H54 (cell line): ENCODE data around the gene FANCC.
A peak's percentile ranks its signal among the peaks of the same experiment; 100 is the strongest.

Source experiments
- DNase-seq: peaks from one replicate; pipeline ENCODE4 v3.0.0; 2011; ENCODE audit warnings: low spot score, mixed read lengths; ENCODE audit not compliant: insufficient read length
- FAIRE-seq: peaks from 3 replicates; lab custom pipeline; 2011; peaks lifted over from hg19 to GRCh38; lab: Jason Lieb, UNC
- POLR2A ChIP-seq: IDR thresholded peaks from 2 replicates; pipeline ENCODE4 v1.6.1; 2011; ENCODE audit warnings: low read depth, mild to moderate bottlenecking, low read length

Gene FANCC

GRCh38 chr9:95138474-95138873 lies 179.0 kb downstream of the FANCC start:
- no peak for FAIRE-seq
- no peak for DNase-seq
- no peak for TF ChIP-seq POLR2A

GRCh38 chr9:95137587-95138145 lies 179.8 kb downstream of the FANCC start:
- TF ChIP-seq POLR2A = no peak
- DNase-seq (no peak), FAIRE-seq (no peak)

DNA sequence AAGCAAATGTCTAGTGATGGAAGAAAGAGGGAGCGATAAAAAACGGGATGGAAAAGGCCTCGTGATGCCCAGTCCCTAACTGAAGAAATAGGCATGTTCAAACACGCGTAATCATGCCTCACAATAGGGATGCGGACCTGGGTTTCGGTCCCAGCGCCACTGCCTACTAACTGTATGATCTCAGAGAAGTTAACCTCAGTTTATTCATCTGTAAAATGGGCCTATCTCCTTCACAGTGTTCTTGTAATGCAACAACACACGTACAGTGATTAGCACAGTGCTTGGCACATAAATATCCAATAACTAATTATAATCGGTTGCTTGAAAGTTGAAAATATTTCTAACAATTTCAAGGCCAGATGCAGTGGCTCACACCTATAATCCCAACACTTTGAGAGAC lies 181.8 kb downstream of the FANCC start:
- FAIRE-seq (no peak), DNase-seq (no peak)
- no peak for TF ChIP-seq POLR2A

GRCh38 chr9:95134457-95134881 lies 183.0 kb downstream of the FANCC start:
- no peak for TF ChIP-seq POLR2A
- FAIRE-seq (no peak), DNase-seq (no peak)

DNA sequence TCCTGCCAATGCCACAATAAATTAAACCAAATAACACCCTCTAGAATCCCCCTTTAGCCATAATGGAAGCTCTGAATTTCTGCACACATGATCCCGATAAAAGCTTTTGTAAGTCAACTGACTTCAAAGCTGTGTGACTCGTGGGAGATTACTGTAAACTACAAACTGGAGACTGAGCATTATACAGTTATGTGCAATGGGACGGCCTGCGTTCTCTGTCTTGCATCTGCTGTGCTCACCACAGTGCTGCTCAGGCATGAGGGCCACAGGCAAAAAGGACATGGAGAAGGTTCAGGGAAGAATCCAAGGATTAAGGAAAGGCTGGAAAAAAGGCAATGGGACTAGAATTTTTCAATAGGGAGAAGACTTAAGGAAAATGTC lies 184.2 kb downstream of the FANCC start:
- TF ChIP-seq POLR2A = no peak
- DNase-seq (no peak), FAIRE-seq (no peak)

GRCh38 chr9:95132366-95133324 lies 184.9 kb downstream of the FANCC start:
- FAIRE-seq (no peak), DNase-seq (no peak)
- no peak for TF ChIP-seq POLR2A

GRCh38 chr9:95131023-95131943 lies 186.2 kb downstream of the FANCC start:
- peak; percentile 81 for DNase-seq

DNA sequence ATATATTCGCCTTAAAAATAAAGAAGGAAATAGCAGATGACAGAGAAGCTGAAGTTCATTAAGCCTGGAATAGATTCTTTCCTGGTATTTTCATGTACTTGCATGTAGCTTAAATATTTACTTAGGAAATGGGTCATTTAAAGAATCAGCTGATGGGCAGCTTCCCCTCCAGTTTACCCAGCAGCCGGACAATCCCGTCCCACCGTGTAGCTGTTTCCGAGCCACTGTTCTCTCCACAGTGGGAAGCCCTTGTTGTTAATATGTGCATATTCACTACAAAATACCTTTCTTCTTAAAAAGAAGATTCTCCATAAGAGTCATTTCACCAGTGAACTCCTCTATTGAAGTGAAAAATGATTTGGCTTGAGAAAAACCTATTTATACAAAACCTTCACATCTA lies 187.0 kb downstream of the FANCC start:
- TF ChIP-seq POLR2A = no peak
- FAIRE-seq = no peak
- no peak for DNase-seq

More at GRCh38 chr9:95131023-95131943, 186.2 kb downstream of the FANCC start:
- TF ChIP-seq POLR2A = no peak
- FAIRE-seq = peak; percentile 93

DNA sequence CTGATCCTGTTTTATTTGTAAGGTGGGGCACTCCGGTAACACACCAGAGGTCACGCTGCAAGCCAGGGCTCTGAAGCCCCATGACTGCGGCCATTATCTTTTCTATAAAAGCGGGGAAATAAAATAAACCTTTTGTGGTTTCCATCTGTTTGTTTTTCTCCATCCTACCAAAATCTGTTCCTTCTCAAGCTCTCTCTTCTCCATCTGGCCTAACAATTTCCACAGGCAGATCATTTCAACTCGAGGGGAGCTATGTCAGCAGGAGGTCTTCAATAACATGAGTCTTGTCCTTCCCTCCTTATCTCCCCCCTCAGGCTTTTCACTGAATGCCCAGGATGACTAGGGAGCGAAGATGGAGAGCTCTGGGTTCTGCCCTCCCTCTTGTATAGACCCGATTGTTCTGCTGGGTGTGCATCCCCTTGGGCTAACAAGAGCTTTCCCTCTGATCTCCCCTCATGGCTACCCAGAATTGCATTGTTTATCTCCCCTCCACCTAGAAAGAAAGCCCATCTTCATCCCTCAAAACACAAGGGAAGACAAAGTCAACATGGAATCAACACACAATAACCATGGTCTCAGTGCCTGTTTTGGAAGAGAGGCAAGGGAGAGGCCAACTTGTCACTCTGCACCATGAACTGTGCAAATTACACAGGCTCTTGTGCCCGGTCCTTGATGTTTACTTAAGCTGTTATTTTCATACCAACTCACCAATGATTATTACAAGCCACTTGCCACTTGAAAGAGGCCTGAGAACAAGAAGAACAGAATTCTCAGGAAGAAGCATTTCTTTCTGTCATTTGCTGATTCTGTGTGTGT lies 187.8 kb downstream of the FANCC start:
- no peak for DNase-seq
- no peak for TF ChIP-seq POLR2A
- no peak for FAIRE-seq

DNA sequence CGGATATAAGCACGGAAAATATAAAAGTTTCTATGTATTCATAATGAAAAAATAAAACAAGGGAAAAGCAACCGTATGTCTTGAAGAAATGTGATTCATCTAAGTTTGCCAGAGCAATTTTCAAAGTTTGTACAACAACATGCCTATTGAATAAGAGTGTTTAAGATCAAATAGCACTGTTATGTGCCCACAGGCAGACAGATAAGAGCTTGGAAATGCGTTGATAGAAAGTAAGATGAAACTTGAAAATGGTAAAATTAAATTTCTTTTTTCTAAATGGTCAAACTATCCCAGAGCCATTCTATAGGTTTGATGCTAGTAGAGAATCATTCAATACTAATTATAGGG lies 189.4 kb downstream of the FANCC start:
- no peak for FAIRE-seq
- no peak for TF ChIP-seq POLR2A
- DNase-seq = no peak

- no peak for TF ChIP-seq POLR2A
- DNase-seq (peak; percentile 95), FAIRE-seq (peak; percentile 80)
Measured at GRCh38 chr9:95127249-95128176, 190.0 kb downstream of the FANCC start.

DNA sequence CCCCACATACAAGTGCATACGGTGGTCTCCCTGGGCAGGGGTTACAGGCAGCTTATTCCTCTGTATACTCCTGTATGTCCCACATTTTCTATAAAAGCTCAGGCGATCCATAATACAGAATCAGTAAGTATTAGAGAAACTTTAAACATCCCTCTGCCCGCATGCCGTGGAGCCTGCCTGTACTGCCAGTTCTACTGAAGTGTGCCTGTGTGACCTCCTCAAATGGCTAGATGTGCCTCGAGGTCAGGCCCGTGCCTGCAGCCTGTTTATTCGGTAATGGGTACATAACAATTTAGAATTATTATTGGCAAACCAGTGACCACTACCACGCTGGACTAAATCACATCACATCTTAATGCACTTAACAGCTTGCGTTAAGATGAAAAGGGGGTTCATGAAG lies 190.8 kb downstream of the FANCC start:
- DNase-seq (no peak), FAIRE-seq (no peak)
- no peak for TF ChIP-seq POLR2A
